NB4 (cell line): ENCODE data around the gene TEX2.
"Not testable (repeated sequence)": the region's sequence is repeated elsewhere in the genome, so short reads cannot be mapped to it uniquely, and the experiment has no call there.

ENCODE experiments used
- DNase-seq: peaks from one replicate; pipeline ENCODE4 v3.0.0; 2010; ENCODE audit warnings: low read depth
- H3K4me3 ChIP-seq: one replicate; pipeline ENCODE4 v1.5.1; 2011; ENCODE audit warnings: mild to moderate bottlenecking, low read depth, low read length, moderate library complexity
- MYC ChIP-seq: IDR thresholded peaks from 2 replicates; pipeline ENCODE4 v1.6.1; 2011; ENCODE audit warnings: low read depth, low read length
- POLR2A ChIP-seq: IDR thresholded peaks from 2 replicates; pipeline ENCODE4 v1.6.1; 2011; ENCODE audit warnings: mild to moderate bottlenecking; ENCODE audit not compliant: insufficient read length; ENCODE audit errors: extremely low read depth
- TF ChIP-seq, protein P1 (sequence below): IDR thresholded peaks from one replicate; pipeline ENCODE4 v1.5.1; 2012; ENCODE audit warnings: low read depth, low read length
- TF ChIP-seq, protein P2 (sequence below): IDR thresholded peaks from 2 replicates; pipeline ENCODE4 v1.6.1; 2011; ENCODE audit warnings: low read depth, low read length

TEX2 gene

DNA sequence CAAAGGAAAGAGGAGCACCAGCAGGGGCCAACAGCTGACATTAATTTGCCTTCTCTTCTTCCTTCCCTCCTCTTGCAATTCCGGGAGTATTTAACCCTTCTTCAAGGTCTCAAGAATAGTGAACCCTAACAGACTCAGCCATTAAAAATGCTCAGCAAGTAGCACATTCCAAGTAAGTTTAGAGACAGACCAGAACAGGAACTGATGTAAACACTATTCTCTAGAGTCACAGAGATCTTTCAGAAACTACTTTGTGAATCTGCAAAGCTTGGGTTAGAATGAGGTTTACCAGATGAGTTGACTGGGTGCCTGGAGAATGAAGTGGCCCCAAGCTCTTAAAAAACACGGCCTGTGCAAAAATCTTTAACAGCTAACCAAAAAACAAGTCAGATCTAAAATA is 50.9 kb downstream of the TEX2 start:
- DNase-seq: no peak
- TF ChIP-seq, protein P1, sequence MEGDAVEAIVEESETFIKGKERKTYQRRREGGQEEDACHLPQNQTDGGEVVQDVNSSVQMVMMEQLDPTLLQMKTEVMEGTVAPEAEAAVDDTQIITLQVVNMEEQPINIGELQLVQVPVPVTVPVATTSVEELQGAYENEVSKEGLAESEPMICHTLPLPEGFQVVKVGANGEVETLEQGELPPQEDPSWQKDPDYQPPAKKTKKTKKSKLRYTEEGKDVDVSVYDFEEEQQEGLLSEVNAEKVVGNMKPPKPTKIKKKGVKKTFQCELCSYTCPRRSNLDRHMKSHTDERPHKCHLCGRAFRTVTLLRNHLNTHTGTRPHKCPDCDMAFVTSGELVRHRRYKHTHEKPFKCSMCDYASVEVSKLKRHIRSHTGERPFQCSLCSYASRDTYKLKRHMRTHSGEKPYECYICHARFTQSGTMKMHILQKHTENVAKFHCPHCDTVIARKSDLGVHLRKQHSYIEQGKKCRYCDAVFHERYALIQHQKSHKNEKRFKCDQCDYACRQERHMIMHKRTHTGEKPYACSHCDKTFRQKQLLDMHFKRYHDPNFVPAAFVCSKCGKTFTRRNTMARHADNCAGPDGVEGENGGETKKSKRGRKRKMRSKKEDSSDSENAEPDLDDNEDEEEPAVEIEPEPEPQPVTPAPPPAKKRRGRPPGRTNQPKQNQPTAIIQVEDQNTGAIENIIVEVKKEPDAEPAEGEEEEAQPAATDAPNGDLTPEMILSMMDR: no peak
- TF ChIP-seq MYC (no peak), POLR2A (no peak)
- TF ChIP-seq, protein P2, sequence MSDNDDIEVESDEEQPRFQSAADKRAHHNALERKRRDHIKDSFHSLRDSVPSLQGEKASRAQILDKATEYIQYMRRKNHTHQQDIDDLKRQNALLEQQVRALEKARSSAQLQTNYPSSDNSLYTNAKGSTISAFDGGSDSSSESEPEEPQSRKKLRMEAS: no peak
- no peak overlapping the region for H3K4me3 ChIP-seq

GRCh38 chr17:64209983-64210382 is 53.1 kb downstream of the TEX2 start:
- DNase-seq: no peak
- H3K4me3 ChIP-seq: no peak overlapping the region
- TF ChIP-seq POLR2A (no peak), MYC (no peak)
- TF ChIP-seq, protein P1: no peak
- TF ChIP-seq, protein P2: no peak

- TF ChIP-seq MYC (no peak), POLR2A (no peak)
- TF ChIP-seq, protein P2: no peak
- TF ChIP-seq, protein P1: no peak
- H3K4me3 ChIP-seq: no peak overlapping the region
- DNase-seq: no peak
Observed at GRCh38 chr17:64209356-64209941, 53.6 kb downstream of the TEX2 start.

GRCh38 chr17:64208656-64209055 is 54.4 kb downstream of the TEX2 start:
- DNase-seq, H3K4me3 ChIP-seq: not testable (repeated sequence)

- no peak for DNase-seq
- H3K4me3 ChIP-seq: no peak overlapping the region
- TF ChIP-seq, protein P1: no peak
- TF ChIP-seq POLR2A (no peak), MYC (no peak)
- TF ChIP-seq, protein P2: no peak
Observed at GRCh38 chr17:64205804-64206203, 57.3 kb downstream of the TEX2 start.

GRCh38 chr17:64203630-64204029 is 59.4 kb downstream of the TEX2 start:
- no peak overlapping the region for H3K4me3 ChIP-seq
- no peak for TF ChIP-seq MYC
- TF ChIP-seq POLR2A: no peak
- TF ChIP-seq, protein P1: no peak
- TF ChIP-seq, protein P2: no peak
- no peak for DNase-seq
